Heart left ventricle (tissue), 13 donors: ENCODE data around the gene KLHL29.

Experiments
- POLR2A ChIP-seq, 2 donors: fragments of 450-650 bp; IDR thresholded peaks; one replicate each; pipeline ENCODE4 v1.6.1; 2017; ENCODE audit warnings: antibody characterized with exemption in 2 of 2, mild to moderate bottlenecking in 2 of 2, moderate library complexity in 2 of 2
- TF ChIP-seq, protein P1 (sequence below), 12 donors: fragments of 200-600 bp; sonication (generic) in 4 of 12; IDR thresholded peaks; one replicate each; pipeline versions ENCODE4 v1.5.0 to v1.8.0; 2018 to 2022; ENCODE audit warnings: antibody characterized with exemption in 12 of 12, mild to moderate bottlenecking in 5 of 12
- donor health status: ischemic (EF 13 %, LVEDD 7.1; RV severe dilation, severe dysfunction).
- donor health status: DM: no; HTN: yes; CAD: no.
- donor health status: DM: no; HTN: no; CAD: no.
- donor health status: ischemic (EF 25% LVEDD 6.9; RV normal size, moderate dysfunction).
- donor health status: ischemic (EF 25% LVEDD 5.7; RV mildly dilated, moderate dysfunction).
- donor health status: ischemic (EF 35%, LVEDD 5.7; RV mildly dilated, moderate dysfunction).
- donor health status: nonischemic (EF 11% LVEDD 7.7; RV severe dilation, severe dysfunction).
- donor health status: DM: yes; HTN: yes; CAD: no.
- donor health status: PGD.
- donor health status: ischemic (EF 29% LVEDD 5.4; RV normal size, mild dysfunction).
- donor health status: nonischemic (EF 23%, LVEDD 6.1; RV moderate dilation, normal function).

DNA sequence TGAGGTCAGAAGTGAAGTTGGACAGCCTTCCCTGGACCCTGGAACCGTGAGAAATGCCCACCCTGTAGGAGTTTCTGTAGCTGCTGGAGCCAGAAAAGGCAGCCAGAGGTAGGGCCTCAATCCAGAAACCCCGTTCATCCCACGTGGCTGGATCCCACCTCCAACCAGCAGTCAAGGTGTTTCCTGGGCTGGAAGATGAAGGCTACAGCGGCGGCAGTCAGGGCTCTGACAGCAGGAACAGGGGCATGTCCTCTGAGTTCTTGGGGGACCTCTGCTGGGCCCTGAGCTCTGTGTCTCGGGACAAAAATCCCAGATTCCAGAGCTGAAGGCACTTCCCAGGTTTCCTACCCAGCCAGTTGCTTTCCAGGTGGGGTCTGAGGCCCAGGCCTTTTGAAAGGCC is 218.2 kb downstream of the KLHL29 start:
- TF ChIP-seq, protein P1, sequence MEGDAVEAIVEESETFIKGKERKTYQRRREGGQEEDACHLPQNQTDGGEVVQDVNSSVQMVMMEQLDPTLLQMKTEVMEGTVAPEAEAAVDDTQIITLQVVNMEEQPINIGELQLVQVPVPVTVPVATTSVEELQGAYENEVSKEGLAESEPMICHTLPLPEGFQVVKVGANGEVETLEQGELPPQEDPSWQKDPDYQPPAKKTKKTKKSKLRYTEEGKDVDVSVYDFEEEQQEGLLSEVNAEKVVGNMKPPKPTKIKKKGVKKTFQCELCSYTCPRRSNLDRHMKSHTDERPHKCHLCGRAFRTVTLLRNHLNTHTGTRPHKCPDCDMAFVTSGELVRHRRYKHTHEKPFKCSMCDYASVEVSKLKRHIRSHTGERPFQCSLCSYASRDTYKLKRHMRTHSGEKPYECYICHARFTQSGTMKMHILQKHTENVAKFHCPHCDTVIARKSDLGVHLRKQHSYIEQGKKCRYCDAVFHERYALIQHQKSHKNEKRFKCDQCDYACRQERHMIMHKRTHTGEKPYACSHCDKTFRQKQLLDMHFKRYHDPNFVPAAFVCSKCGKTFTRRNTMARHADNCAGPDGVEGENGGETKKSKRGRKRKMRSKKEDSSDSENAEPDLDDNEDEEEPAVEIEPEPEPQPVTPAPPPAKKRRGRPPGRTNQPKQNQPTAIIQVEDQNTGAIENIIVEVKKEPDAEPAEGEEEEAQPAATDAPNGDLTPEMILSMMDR (IDR thresholded peaks at IDR 0.05) = no peak
- TF ChIP-seq POLR2A (IDR thresholded peaks at IDR 0.05) = no peak
